HCT116 (cell line): ENCODE data around the gene TTLL4. TPM values are rescaled to one million over a fixed set of nuclear protein-coding genes. Genes with fewer than 3 reads are reported as not detected.
A peak's percentile ranks its signal among the peaks of the same experiment; 100 is the strongest.

ENCODE experiments used
- ATAC-seq: fragments of 200-7000 bp; cut with Tn5 transposase; 2 replicates; pipeline ENCODE4 v1.9.1; 2020; ENCODE audit warnings: mild to moderate bottlenecking, moderate library complexity
- BruUV-seq: library from RNA; stranded (reverse); fragments of 400-500 nt; replicated peaks from 2 replicates; lab custom pipeline; 2021; lab: Mats Ljungman, UMichigan
- CTCF ChIA-PET: fragments of 300-600 bp; sonication (Branson Sonifier 250); formaldehyde crosslinking; loops from one replicate; lab custom pipeline; 2021; ENCODE audit warnings: antibody characterized with exemption; lab: Charles Lee
- POLR2A ChIA-PET: fragments of 300-600, 350-600 bp; sonication (Branson Sonifier 250); formaldehyde crosslinking; loops from one replicate; lab custom pipeline; 2021; ENCODE audit warnings: antibody characterized with exemption; lab: Charles Lee
- RAD21 ChIA-PET, 2 experiments: fragments of 300-600 bp; sonication (Branson Sonifier 250); formaldehyde crosslinking; loops; one replicate each; lab custom pipeline; 2023; ENCODE audit warnings: low total read pairs in 2 of 2; ENCODE audit not compliant: uncharacterized antibody in 2 of 2, unreplicated experiment in 2 of 2, low non-redundant PET in 1 of 2; lab: Charles Lee
- DNase-seq: peaks from one replicate; pipeline ENCODE4 v3.0.0-alpha.2; 2010; ENCODE audit warnings: low read depth, low spot score
- H2AFZ ChIP-seq: fragments of 200-600 bp; shearing (Covaris generic), sonication (generic); 2 replicates; pipeline ENCODE4 v1.6.1; 2017; ENCODE audit warnings: low read depth, mixed run types, mixed read lengths, antibody characterized with exemption, low read length; ENCODE audit not compliant: poor library complexity, severe bottlenecking
- H3K27ac ChIP-seq: 2 replicates; pipeline ENCODE4 v1.5.1; 2012; ENCODE audit warnings: low read depth, low read length
- H3K27me3 ChIP-seq: fragments of 200-600 bp; sonication (generic); 2 replicates; pipeline ENCODE4 v1.6.1; 2016; ENCODE audit warnings: mixed run types, low read length, mixed read lengths; ENCODE audit not compliant: insufficient read depth
- H3K36me3 ChIP-seq, 2 experiments: fragments of 200-500 bp in 1 of 2; fragments of 200-600 bp in 1 of 2; sonication (Bioruptor generic) in 1 of 2; sonication (generic) in 1 of 2; 2 replicates each; pipeline versions ENCODE4 v1.5.1 to v1.6.1; 2014 to 2016; ENCODE audit warnings: low read length in 2 of 2, inconsistent platforms in 1 of 2, mixed read lengths in 1 of 2, mixed run types in 1 of 2; ENCODE audit not compliant: insufficient read depth in 2 of 2, control insufficient read depth in 1 of 2
- H3K4me1 ChIP-seq, 2 experiments: fragments of 200-600 bp in 1 of 2; sonication (generic) in 1 of 2; 2 replicates each; pipeline versions ENCODE4 v1.5.1 to v1.6.1; 2012 to 2017; ENCODE audit warnings: low read length in 2 of 2, inconsistent platforms in 1 of 2, mild to moderate bottlenecking in 1 of 2, mixed read lengths in 1 of 2, mixed run types in 1 of 2, moderate library complexity in 1 of 2; ENCODE audit not compliant: insufficient read depth in 2 of 2, control insufficient read depth in 1 of 2
- H3K4me2 ChIP-seq: fragments of 200-600 bp; sonication (generic); 2 replicates; pipeline ENCODE4 v1.6.1; 2017; ENCODE audit warnings: mixed run types, low read length, mixed read lengths
- H3K4me3 ChIP-seq, 2 experiments: fragments of 200-600 bp in 1 of 2; sonication (generic) in 1 of 2; replicated peaks in 1 of 2; 2 replicates each; pipeline ENCODE4 v1.5.1; 2011 to 2016; ENCODE audit warnings: low read length in 2 of 2, control low read depth in 1 of 2, low read depth in 1 of 2, mild to moderate bottlenecking in 1 of 2, mixed read lengths in 1 of 2, mixed run types in 1 of 2
- H3K79me2 ChIP-seq: fragments of 200-600 bp; sonication (generic); 2 replicates; pipeline ENCODE4 v1.6.1; 2017; ENCODE audit warnings: mild to moderate bottlenecking, mixed run types, low read length, moderate library complexity, mixed read lengths; ENCODE audit not compliant: insufficient read depth
- H3K9ac ChIP-seq: fragments of 200-600 bp; sonication (generic); 2 replicates; pipeline ENCODE4 v1.6.1; 2016; ENCODE audit warnings: low read length, mixed read lengths
- H3K9me2 ChIP-seq: fragments of 200-600 bp; sonication (generic), shearing (Covaris generic); 2 replicates; pipeline ENCODE4 v1.6.1; 2017; ENCODE audit warnings: mixed run types, mild to moderate bottlenecking, moderate library complexity; ENCODE audit not compliant: insufficient read depth
- H3K9me3 ChIP-seq, 2 experiments: fragments of 200-500 bp in 1 of 2; fragments of 200-600 bp in 1 of 2; sonication (Bioruptor generic) in 1 of 2; sonication (generic) in 1 of 2; 2 replicates each; pipeline ENCODE4 v1.6.1; 2014 to 2017; ENCODE audit warnings: low read length in 2 of 2, mixed read lengths in 2 of 2, inconsistent platforms in 1 of 2, low read depth in 1 of 2, mild to moderate bottlenecking in 1 of 2, mixed run types in 1 of 2, moderate library complexity in 1 of 2; ENCODE audit not compliant: control insufficient read depth in 1 of 2, insufficient read depth in 1 of 2
- H4K20me1 ChIP-seq: fragments of 200-600 bp; sonication (generic), shearing (Covaris generic); 2 replicates; pipeline ENCODE4 v1.6.1; 2017; ENCODE audit warnings: mixed run types, mild to moderate bottlenecking, moderate library complexity; ENCODE audit not compliant: insufficient read depth
- ELF1 ChIP-seq: IDR thresholded peaks from 2 replicates; pipeline ENCODE4 v1.6.1; 2012; ENCODE audit warnings: low read depth, borderline replicate concordance
- POLR2AphosphoS5 ChIP-seq: IDR thresholded peaks from 2 replicates; pipeline ENCODE4 v1.6.1; 2011; ENCODE audit warnings: mild to moderate bottlenecking, low read depth, low read length, moderate library complexity
- RAD21 ChIP-seq: IDR thresholded peaks from 2 replicates; pipeline ENCODE4 v1.6.1; 2012; ENCODE audit warnings: low read depth, mild to moderate bottlenecking
- TCF7L2 ChIP-seq: IDR thresholded peaks from 2 replicates; pipeline ENCODE4 v1.7.0; 2011; ENCODE audit warnings: borderline replicate concordance, inconsistent platforms; ENCODE audit not compliant: insufficient read depth, insufficient read length; ENCODE audit errors: extremely low read depth
- YY1 ChIP-seq: IDR thresholded peaks from 2 replicates; pipeline ENCODE4 v1.6.1; 2011; ENCODE audit warnings: low read length, low read depth, moderate library complexity, mild to moderate bottlenecking; ENCODE audit not compliant: insufficient replicate concordance; ENCODE audit errors: extremely low read depth
- ZNF274 ChIP-seq: fragments of 200-500 bp; sonication (Bioruptor generic); IDR thresholded peaks from 2 replicates; pipeline ENCODE4 v1.6.1; 2014; ENCODE audit warnings: mild to moderate bottlenecking, low read depth, low read length, inconsistent platforms
- intact Hi-C: fragments of 100-400 bp; cut with micrococcal nuclease; formaldehyde crosslinking; loops from 2 replicates; pipeline ENCODE4 v1.10.0; 2022
- total RNA-seq: library from RNA; stranded (reverse); gene quantifications from one replicate; pipeline ENCODE4 v1.2.1, GENCODE V29; 2021; ENCODE audit not compliant: unreplicated experiment
- TF ChIP-seq, protein P1 (sequence below): IDR thresholded peaks from 2 replicates; pipeline ENCODE4 v1.6.1; 2012; ENCODE audit warnings: low read depth

Gene TTLL4
- total RNA-seq, 1 experiment from 2014 or later = 53.0 TPM

DNA sequence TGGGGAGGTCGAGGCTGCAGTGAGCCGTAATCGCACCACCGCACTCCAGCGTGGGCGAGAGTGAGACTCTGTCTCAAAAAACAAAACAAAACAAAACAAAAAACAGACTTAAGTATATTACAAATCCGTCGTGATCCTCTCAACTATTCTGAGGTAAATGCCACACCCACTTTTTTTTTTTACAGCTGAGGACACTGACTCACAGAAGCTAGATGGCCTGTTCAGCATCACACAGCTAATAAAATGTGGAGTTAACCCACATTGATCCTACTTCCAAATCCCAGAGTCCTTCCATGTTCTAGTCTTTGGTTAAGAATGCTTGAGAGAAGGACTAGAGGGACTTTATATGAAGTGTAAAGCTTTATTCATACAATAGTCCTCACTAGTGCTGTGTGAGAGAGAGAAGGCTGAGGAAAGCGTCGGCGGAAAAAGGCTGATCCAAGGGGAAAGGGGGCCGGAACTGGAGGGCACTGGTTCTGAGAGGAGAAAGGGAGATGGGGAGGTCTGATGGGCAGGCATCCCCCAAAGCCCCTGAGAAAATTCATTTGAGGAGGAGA, 39.5 kb upstream of the TTLL4 start:
- ChIA-PET CTCF (interaction anchor here (0.7 to 2.0 kb wide), 5 partner anchors 12 to 176 kb away, joined by 3 to 11 read pairs (median 4); partner anchors contain the start of genes BCS1L, TTLL4 and ZNF142), RAD21 (interaction anchor here in 1 of 2 experiments (0.9 to 1.6 kb wide), 2 partner anchors 12 to 176 kb away, joined by 3 to 5 read pairs; partner anchors contain the start of genes BCS1L and ZNF142)

More for the DNA sequence above, 39.5 kb upstream of the TTLL4 start:
- Histone ChIP-seq H3K9me2 (no peaks in the 10 kb centered on the region), H3K27ac (peak overlapping the region; percentile 74), H3K4me3 (peak overlapping the region; percentile 74 to 89), H3K4me1 (peaks cover 11 to 13% of the 10 kb centered on the region in 2 experiments; a peak in 2 of 4 replicates), H3K27me3 (no peaks in the 10 kb centered on the region), H3K9me3 (no peaks in the 10 kb centered on the region), H3K4me2 (peak overlapping the region; percentile 81)
- ATAC-seq (peak; percentile 35), DNase-seq (no peak)
- TSS peak; percentile 84 for BruUV-seq
- intact Hi-C loops = no loop called here
- POLR2A ChIA-PET = interaction anchor here (0.6 to 2.3 kb wide), 2 partner anchors 12 to 76 kb away, joined by 9 to 20 read pairs; partner anchors contain the start of genes BCS1L and ZNF142
- TF ChIP-seq POLR2AphosphoS5 (no peak), RAD21 (no peak), ZNF274 (no peak), ELF1 (no peak), TCF7L2 (no peak), YY1 (no peak)
- TF ChIP-seq, protein P1, sequence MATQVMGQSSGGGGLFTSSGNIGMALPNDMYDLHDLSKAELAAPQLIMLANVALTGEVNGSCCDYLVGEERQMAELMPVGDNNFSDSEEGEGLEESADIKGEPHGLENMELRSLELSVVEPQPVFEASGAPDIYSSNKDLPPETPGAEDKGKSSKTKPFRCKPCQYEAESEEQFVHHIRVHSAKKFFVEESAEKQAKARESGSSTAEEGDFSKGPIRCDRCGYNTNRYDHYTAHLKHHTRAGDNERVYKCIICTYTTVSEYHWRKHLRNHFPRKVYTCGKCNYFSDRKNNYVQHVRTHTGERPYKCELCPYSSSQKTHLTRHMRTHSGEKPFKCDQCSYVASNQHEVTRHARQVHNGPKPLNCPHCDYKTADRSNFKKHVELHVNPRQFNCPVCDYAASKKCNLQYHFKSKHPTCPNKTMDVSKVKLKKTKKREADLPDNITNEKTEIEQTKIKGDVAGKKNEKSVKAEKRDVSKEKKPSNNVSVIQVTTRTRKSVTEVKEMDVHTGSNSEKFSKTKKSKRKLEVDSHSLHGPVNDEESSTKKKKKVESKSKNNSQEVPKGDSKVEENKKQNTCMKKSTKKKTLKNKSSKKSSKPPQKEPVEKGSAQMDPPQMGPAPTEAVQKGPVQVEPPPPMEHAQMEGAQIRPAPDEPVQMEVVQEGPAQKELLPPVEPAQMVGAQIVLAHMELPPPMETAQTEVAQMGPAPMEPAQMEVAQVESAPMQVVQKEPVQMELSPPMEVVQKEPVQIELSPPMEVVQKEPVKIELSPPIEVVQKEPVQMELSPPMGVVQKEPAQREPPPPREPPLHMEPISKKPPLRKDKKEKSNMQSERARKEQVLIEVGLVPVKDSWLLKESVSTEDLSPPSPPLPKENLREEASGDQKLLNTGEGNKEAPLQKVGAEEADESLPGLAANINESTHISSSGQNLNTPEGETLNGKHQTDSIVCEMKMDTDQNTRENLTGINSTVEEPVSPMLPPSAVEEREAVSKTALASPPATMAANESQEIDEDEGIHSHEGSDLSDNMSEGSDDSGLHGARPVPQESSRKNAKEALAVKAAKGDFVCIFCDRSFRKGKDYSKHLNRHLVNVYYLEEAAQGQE = no peak
- TF ChIP-seq, all 23 proteins: peak for 0
- Histone ChIP-seq H4K20me1 (no peaks in the 10 kb centered on the region), H2AFZ (no peak overlapping the region), H3K79me2 (peaks cover 33% of the 10 kb centered on the region), H3K9ac (peak overlapping the region; percentile 71), H3K36me3 (peaks cover 11 to 20% of the 10 kb centered on the region in 2 experiments)
